Neural cell (in vitro differentiated cells): Measurements from ENCODE around the gene UNC5B. TPM values are rescaled to one million over a fixed set of nuclear protein-coding genes. Genes with fewer than 3 reads are reported as not detected.

ENCODE experiments used
- H2AFZ ChIP-seq: fragments of 200-600, 300-800 bp; sonication (generic), shearing (Covaris generic); 2 replicates; pipeline ENCODE4 v1.6.0; 2014; ENCODE audit warnings: low read depth, mild to moderate bottlenecking, antibody characterized with exemption, low read length, moderate library complexity
- H3F3A ChIP-seq: fragments of 200-600 bp; shearing (Covaris generic); 2 replicates; pipeline ENCODE4 v1.6.1; 2016; ENCODE audit warnings: mild to moderate bottlenecking, moderate library complexity, mixed read lengths, antibody characterized with exemption, low read length; ENCODE audit not compliant: insufficient read depth, poor library complexity, severe bottlenecking
- H3K27ac ChIP-seq: fragments of 200-600, 300-800 bp; sonication (generic), shearing (Covaris generic); 2 replicates; pipeline ENCODE4 v1.5.1; 2014; ENCODE audit warnings: mild to moderate bottlenecking, low read length, moderate library complexity
- H3K27me3 ChIP-seq: fragments of 300-800, 200-600 bp; sonication (generic), shearing (Covaris generic); 2 replicates; pipeline ENCODE4 v1.6.0; 2014; ENCODE audit warnings: mild to moderate bottlenecking, low read depth, low read length, moderate library complexity; ENCODE audit not compliant: insufficient read depth
- H3K36me3 ChIP-seq: fragments of 300-800, 200-600 bp; sonication (generic), shearing (Covaris generic); 2 replicates; pipeline ENCODE4 v1.5.1; 2014; ENCODE audit warnings: mild to moderate bottlenecking, antibody characterized with exemption, low read length, moderate library complexity; ENCODE audit not compliant: insufficient read depth
- H3K4me2 ChIP-seq: fragments of 300-800, 200-600 bp; sonication (generic), shearing (Covaris generic); 2 replicates; pipeline ENCODE4 v1.6.0; 2014; ENCODE audit warnings: mild to moderate bottlenecking, low read length
- H3K4me3 ChIP-seq: fragments of 300-800, 200-600 bp; sonication (generic), shearing (Covaris generic); 2 replicates; pipeline ENCODE4 v1.5.1; 2014; ENCODE audit warnings: mild to moderate bottlenecking, low read length, moderate library complexity
- H3K79me2 ChIP-seq: fragments of 200-600 bp; shearing (Covaris generic); replicated peaks from 2 replicates; pipeline ENCODE4 v1.6.0; 2014; ENCODE audit warnings: mild to moderate bottlenecking, low read length, moderate library complexity; ENCODE audit not compliant: insufficient read depth
- H3K9ac ChIP-seq: fragments of 300-800, 200-600 bp; sonication (generic), shearing (Covaris generic); 2 replicates; pipeline ENCODE4 v1.6.1; 2016; ENCODE audit warnings: mild to moderate bottlenecking, low read length, mixed read lengths
- H3K9me2 ChIP-seq: fragments of 200-600 bp; shearing (Covaris generic); 2 replicates; pipeline ENCODE4 v1.6.1; 2016; ENCODE audit warnings: mild to moderate bottlenecking, low read length, mixed read lengths; ENCODE audit not compliant: insufficient read depth
- H3K9me3 ChIP-seq: fragments of 200-600, 300-800 bp; sonication (generic), shearing (Covaris generic); 2 replicates; pipeline ENCODE4 v1.6.1; 2016; ENCODE audit warnings: mild to moderate bottlenecking, mixed run types, low read length, moderate library complexity, mixed read lengths
- H4K20me1 ChIP-seq: fragments of 200-600 bp; shearing (Covaris generic); 2 replicates; pipeline ENCODE4 v1.6.1; 2016; ENCODE audit warnings: mild to moderate bottlenecking, mixed run types; ENCODE audit not compliant: insufficient read depth
- CTCF ChIP-seq: fragments of 450-650 bp; IDR thresholded peaks from 2 replicates; pipeline ENCODE4 v1.5.1; 2014; ENCODE audit warnings: antibody characterized with exemption, mild to moderate bottlenecking, moderate library complexity; ENCODE audit not compliant: poor library complexity, severe bottlenecking
- EP300 ChIP-seq: fragments of 450-650 bp; conservative IDR thresholded peaks from 2 replicates; pipeline ENCODE4 v1.6.1; 2014; ENCODE audit warnings: antibody characterized with exemption, mild to moderate bottlenecking, moderate library complexity; ENCODE audit not compliant: poor library complexity, severe bottlenecking
- EZH2 ChIP-seq: fragments of 200-600, 300-800 bp; shearing (Covaris generic), sonication (generic); IDR thresholded peaks from 2 replicates; pipeline ENCODE4 v1.6.1; 2014; ENCODE audit warnings: antibody characterized with exemption, low read length, borderline replicate concordance, mild to moderate bottlenecking; ENCODE audit not compliant: insufficient read depth, poor library complexity, severe bottlenecking
- MXI1 ChIP-seq: fragments of 450-650 bp; conservative IDR thresholded peaks from 2 replicates; pipeline ENCODE4 v1.6.1; 2014; ENCODE audit warnings: antibody characterized with exemption, mild to moderate bottlenecking; ENCODE audit not compliant: poor library complexity, severe bottlenecking
- POLR2AphosphoS5 ChIP-seq: IDR thresholded peaks from 2 replicates; pipeline ENCODE4 v1.6.1; 2012
- RAD21 ChIP-seq: fragments of 450-650 bp; conservative IDR thresholded peaks from 2 replicates; pipeline ENCODE4 v1.6.1; 2014; ENCODE audit warnings: antibody characterized with exemption, mild to moderate bottlenecking, moderate library complexity
- REST ChIP-seq: IDR thresholded peaks from 2 replicates; pipeline ENCODE4 v1.6.1; 2012; ENCODE audit warnings: borderline replicate concordance
- SMC3 ChIP-seq: fragments of 450-650 bp; conservative IDR thresholded peaks from 2 replicates; pipeline ENCODE4 v1.6.1; 2014; ENCODE audit warnings: antibody characterized with exemption, mild to moderate bottlenecking, moderate library complexity; ENCODE audit not compliant: poor library complexity
- TAF1 ChIP-seq: IDR thresholded peaks from 2 replicates; pipeline ENCODE4 v1.6.1; 2012; ENCODE audit warnings: low read depth
- polyA plus RNA-seq: library from polyadenylated mRNA; depleted of rRNA; stranded (reverse); fragments of >200 nt; gene quantifications from 2 replicates; pipeline ENCODE4 v1.2.3, GENCODE V29; 2014

The UNC5B gene
- polyA plus RNA-seq, 1 donor from 2014 or later: 2.0 TPM

GRCh38 chr10:71262027-71262426, 49.7 kb downstream of the UNC5B start:
- Histone ChIP-seq H3K9ac (no peak overlapping the region), H3K4me3 (no peak overlapping the region), H3K9me3 (no peaks in the 10 kb centered on the region), H3K36me3 (no peaks in the 10 kb centered on the region), H3K27me3 (no peaks in the 10 kb centered on the region), H3K9me2 (no peaks in the 10 kb centered on the region), H3F3A (no peaks in the 10 kb centered on the region), H2AFZ (no peak overlapping the region), H3K79me2 (no peaks in the 10 kb centered on the region), H3K4me2 (no peak overlapping the region), H4K20me1 (no peaks in the 10 kb centered on the region), H3K27ac (no peak overlapping the region)
- TF ChIP-seq POLR2AphosphoS5 (no peak), SMC3 (no peak), REST (no peak), MXI1 (no peak), TAF1 (no peak), RAD21 (no peak), EP300 (no peak), CTCF (no peak), EZH2 (no peak)

- Histone ChIP-seq H2AFZ (no peak overlapping the region), H4K20me1 (no peaks in the 10 kb centered on the region), H3K36me3 (no peaks in the 10 kb centered on the region), H3F3A (no peaks in the 10 kb centered on the region), H3K27ac (no peak overlapping the region), H3K9ac (no peak overlapping the region), H3K79me2 (no peaks in the 10 kb centered on the region), H3K9me3 (no peaks in the 10 kb centered on the region), H3K9me2 (no peaks in the 10 kb centered on the region), H3K27me3 (no peaks in the 10 kb centered on the region), H3K4me2 (no peak overlapping the region), H3K4me3 (no peak overlapping the region)
- TF ChIP-seq TAF1: no peak
- TF ChIP-seq MXI1: no peak
- TF ChIP-seq RAD21: no peak
- no peak for TF ChIP-seq POLR2AphosphoS5
- TF ChIP-seq SMC3: no peak
- TF ChIP-seq EP300: no peak
- no peak for TF ChIP-seq CTCF
- TF ChIP-seq EZH2: no peak
- TF ChIP-seq REST: no peak
These were observed 50.4 kb downstream of the UNC5B start for GRCh38 chr10:71262817-71263216.
